H9 (cell line): ENCODE measurements around the gene NT5DC4. TPM values are rescaled to one million over a fixed set of nuclear protein-coding genes. Genes with fewer than 3 reads are reported as not detected.

Experiments
- DNase-seq: peaks from one replicate; pipeline ENCODE4 v3.0.0-alpha.2; 2017
- H2AFZ ChIP-seq: one replicate; pipeline ENCODE4 v1.6.1; 2013; ENCODE audit warnings: mild to moderate bottlenecking, low read length, control low read depth, moderate library complexity
- H2AK5ac ChIP-seq: 2 replicates; pipeline ENCODE4 v1.6.1; 2013; ENCODE audit warnings: low read length, control low read depth, mixed read lengths; ENCODE audit not compliant: insufficient read length
- H2BK120ac ChIP-seq: one replicate; pipeline ENCODE4 v1.6.1; 2013; ENCODE audit warnings: low read depth, mild to moderate bottlenecking, low read length, control low read depth, inconsistent platforms; ENCODE audit not compliant: poor library complexity, severe bottlenecking
- H2BK12ac ChIP-seq: 2 replicates; pipeline ENCODE4 v1.6.1; 2013; ENCODE audit warnings: low read length, control low read depth, mixed read lengths, low read depth; ENCODE audit not compliant: insufficient read length
- H2BK15ac ChIP-seq: 2 replicates; pipeline ENCODE4 v1.6.1; 2013; ENCODE audit warnings: low read depth, low read length, control low read depth
- H2BK20ac ChIP-seq: one replicate; pipeline ENCODE4 v1.6.1; 2013; ENCODE audit warnings: low read depth, mild to moderate bottlenecking, low read length, control low read depth, inconsistent platforms; ENCODE audit not compliant: poor library complexity, severe bottlenecking
- H2BK5ac ChIP-seq: 2 replicates; pipeline ENCODE4 v1.6.1; 2013; ENCODE audit warnings: low read length, control low read depth, mixed read lengths; ENCODE audit not compliant: insufficient read length
- H3K14ac ChIP-seq: 2 replicates; pipeline ENCODE4 v1.6.1; 2013; ENCODE audit warnings: low read length, control low read depth; ENCODE audit not compliant: insufficient read depth
- H3K18ac ChIP-seq: 2 replicates; pipeline ENCODE4 v1.6.1; 2013; ENCODE audit warnings: low read depth, mild to moderate bottlenecking, mixed read lengths, low read length, control low read depth; ENCODE audit not compliant: insufficient read length
- H3K23ac ChIP-seq: 2 replicates; pipeline ENCODE4 v1.6.1; 2013; ENCODE audit warnings: low read length, control low read depth, mixed read lengths, low read depth; ENCODE audit not compliant: insufficient read length
- H3K23me2 ChIP-seq: 2 replicates; pipeline ENCODE4 v1.6.1; 2013; ENCODE audit warnings: low read depth, mild to moderate bottlenecking, mixed read lengths, low read length, control low read depth; ENCODE audit not compliant: insufficient read length, poor library complexity, severe bottlenecking
- H3K27ac ChIP-seq: 2 replicates; pipeline ENCODE4 v1.5.1; 2013; ENCODE audit warnings: low read length, control low read depth, mixed read lengths, low read depth; ENCODE audit not compliant: insufficient read length
- H3K27me3 ChIP-seq: 2 replicates; pipeline ENCODE4 v1.6.1; 2013; ENCODE audit warnings: low read length, control low read depth, inconsistent platforms; ENCODE audit not compliant: insufficient read depth
- H3K4ac ChIP-seq: 2 replicates; pipeline ENCODE4 v1.6.1; 2013; ENCODE audit warnings: low read depth, mild to moderate bottlenecking, control low read depth, inconsistent platforms, low read length, moderate library complexity
- H3K4me1 ChIP-seq: 2 replicates; pipeline ENCODE4 v1.6.1; 2013; ENCODE audit warnings: low read length, control low read depth, inconsistent platforms; ENCODE audit not compliant: insufficient read depth
- H3K4me2 ChIP-seq: 2 replicates; pipeline ENCODE4 v1.6.1; 2013; ENCODE audit warnings: low read length, control low read depth, mixed read lengths; ENCODE audit not compliant: insufficient read length, insufficient read depth
- H3K56ac ChIP-seq: 2 replicates; pipeline ENCODE4 v1.6.1; 2013; ENCODE audit warnings: low read depth, mild to moderate bottlenecking, mixed read lengths, low read length, control low read depth; ENCODE audit not compliant: insufficient read length
- H3K79me1 ChIP-seq: 2 replicates; pipeline ENCODE4 v1.6.1; 2013; ENCODE audit warnings: low read depth, mild to moderate bottlenecking, moderate library complexity, low read length, control low read depth, inconsistent platforms; ENCODE audit not compliant: insufficient read depth, poor library complexity, severe bottlenecking
- H3K79me2 ChIP-seq: 2 replicates; pipeline ENCODE4 v1.6.1; 2013; ENCODE audit warnings: low read length, control low read depth, inconsistent platforms; ENCODE audit not compliant: insufficient read depth
- H3K9ac ChIP-seq: 2 replicates; pipeline ENCODE4 v1.6.1; 2013; ENCODE audit warnings: low read length, control low read depth, mixed read lengths; ENCODE audit not compliant: insufficient read length; ENCODE audit errors: extremely low read depth
- H3K9me3 ChIP-seq: one replicate; pipeline ENCODE4 v1.6.1; 2013; ENCODE audit warnings: low read depth, low read length, inconsistent platforms; ENCODE audit not compliant: control insufficient read depth
- H3T11ph ChIP-seq: one replicate; pipeline ENCODE4 v1.6.1; 2013; ENCODE audit warnings: mild to moderate bottlenecking, low read length, control low read depth, inconsistent platforms
- H4K20me1 ChIP-seq: one replicate; pipeline ENCODE4 v1.6.1; 2013; ENCODE audit not compliant: control insufficient read depth, insufficient read length, insufficient read depth
- H4K5ac ChIP-seq: 2 replicates; pipeline ENCODE4 v1.6.1; 2013; ENCODE audit warnings: low read depth, mild to moderate bottlenecking, mixed read lengths, low read length, control low read depth; ENCODE audit not compliant: insufficient read length
- H4K8ac ChIP-seq: replicated peaks from 2 replicates; pipeline ENCODE4 v1.6.1; 2013; ENCODE audit warnings: low read length, control low read depth, mixed read lengths, low read depth; ENCODE audit not compliant: insufficient read length
- H4K91ac ChIP-seq: 2 replicates; pipeline ENCODE4 v1.6.1; 2013; ENCODE audit warnings: low read depth, mild to moderate bottlenecking, moderate library complexity, mixed read lengths, low read length, control low read depth; ENCODE audit not compliant: insufficient read length
- H3K27ac Mint-ChIP-seq, 3 experiments: 2 replicates in 2 of 3; 3 replicates in 1 of 3; pipeline ENCODE4 v1.8.0; 2020 to 2021; ENCODE audit warnings: mixed read lengths in 3 of 3, mild to moderate bottlenecking in 1 of 3, moderate library complexity in 1 of 3
- H3K27me3 Mint-ChIP-seq: 2 replicates; pipeline ENCODE4 v1.8.0; 2021; ENCODE audit warnings: low read depth, mild to moderate bottlenecking, moderate library complexity, mixed read lengths
- H3K36me3 Mint-ChIP-seq, 3 experiments: 2 replicates in 2 of 3; 3 replicates in 1 of 3; pipeline ENCODE4 v1.8.0; 2020 to 2021; ENCODE audit warnings: low read depth in 3 of 3, mixed read lengths in 3 of 3; ENCODE audit not compliant: insufficient read depth in 1 of 3
- H3K4me1 Mint-ChIP-seq, 2 experiments: 2 replicates each; pipeline ENCODE4 v1.8.0; 2020; ENCODE audit warnings: mixed read lengths in 2 of 2
- H3K4me3 Mint-ChIP-seq, 2 experiments: 2 replicates in 1 of 2; 3 replicates in 1 of 2; pipeline ENCODE4 v1.8.0; 2020 to 2021; ENCODE audit warnings: mild to moderate bottlenecking in 2 of 2, mixed read lengths in 2 of 2, moderate library complexity in 1 of 2
- H3K9me3 Mint-ChIP-seq, 2 experiments: 2 replicates in 1 of 2; 3 replicates in 1 of 2; pipeline ENCODE4 v1.8.0; 2020; ENCODE audit warnings: mild to moderate bottlenecking in 2 of 2, mixed read lengths in 2 of 2, moderate library complexity in 1 of 2
- WGBS: extraction: QIAGEN DNeasy Blood & Tissue Kit; methylation state at CpG from one replicate; pipeline ENCODE4 v1.1.7; 2013; ENCODE audit warnings: missing lambda C conversion rate, low lambda C conversion rate, mixed read lengths; ENCODE audit not compliant: insufficient read length; ENCODE audit errors: extremely low coverage; 5-methylcytosine and 5-hydroxymethylcytosine counted together
- total RNA-seq: library from RNA; stranded (reverse); gene quantifications from 2 replicates; pipeline ENCODE4 v1.2.1, GENCODE V29; 2021
- TF ChIP-seq, protein P1 (sequence below): fragments of 200-600 bp; sonication (generic); conservative IDR thresholded peaks from 3 replicates; pipeline ENCODE4 v1.8.0; 2021; ENCODE audit warnings: antibody characterized with exemption, mild to moderate bottlenecking

NT5DC4 gene
- total RNA-seq, 1 experiment from 2014 or later, result not detected

DNA sequence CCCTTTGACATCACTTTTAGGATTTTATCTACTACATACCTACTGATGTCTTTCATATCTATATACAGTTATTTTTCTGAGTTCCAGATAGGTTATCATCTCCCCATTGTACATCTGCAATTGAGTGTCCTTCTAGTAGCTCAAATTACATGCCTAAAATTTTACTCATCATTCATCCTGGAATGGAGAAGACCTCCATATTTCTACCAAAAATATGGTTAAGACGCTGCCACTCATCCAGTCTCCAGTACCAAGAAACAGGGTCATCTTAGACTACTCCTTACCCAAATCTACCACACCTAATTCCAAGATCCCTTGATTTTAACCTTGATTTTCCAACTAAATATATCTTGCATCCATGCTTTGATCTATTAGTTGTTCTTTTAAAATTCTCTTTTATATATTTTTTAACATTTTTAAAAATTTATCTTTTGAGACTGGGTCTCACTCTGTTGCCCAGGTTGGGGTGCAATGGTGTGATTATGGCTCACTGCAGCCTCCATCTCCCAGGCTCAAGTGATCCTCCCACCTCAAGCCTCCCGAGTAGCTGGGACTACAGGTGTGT lies 52.2 kb downstream of the NT5DC4 start:
- H3K27me3 Mint-ChIP-seq, result no peaks in the 10 kb centered on the region
- Histone ChIP-seq H3K79me1 (no peaks in the 10 kb centered on the region), H3K23me2 (no peaks in the 10 kb centered on the region), H2BK12ac (no peak overlapping the region), H3K9me3 (no peaks in the 10 kb centered on the region), H3K4ac (no peak overlapping the region), H4K8ac (no peak overlapping the region), H3K18ac (no peak overlapping the region), H3K9ac (no peak overlapping the region), H2BK120ac (no peak overlapping the region), H2BK20ac (no peak overlapping the region), H4K20me1 (no peaks in the 10 kb centered on the region), H3T11ph (no peak overlapping the region), H3K56ac (no peak overlapping the region), H3K27me3 (no peaks in the 10 kb centered on the region), H4K91ac (no peak overlapping the region), H4K5ac (no peak overlapping the region), H3K27ac (no peak overlapping the region), H3K4me1 (no peaks in the 10 kb centered on the region), H2BK5ac (no peak overlapping the region), H3K14ac (no peak overlapping the region), H2AK5ac (no peak overlapping the region), H2AFZ (no peak overlapping the region), H2BK15ac (no peak overlapping the region), H3K79me2 (no peaks in the 10 kb centered on the region), H3K4me2 (no peak overlapping the region), H3K23ac (no peak overlapping the region)
- TF ChIP-seq, protein P1, sequence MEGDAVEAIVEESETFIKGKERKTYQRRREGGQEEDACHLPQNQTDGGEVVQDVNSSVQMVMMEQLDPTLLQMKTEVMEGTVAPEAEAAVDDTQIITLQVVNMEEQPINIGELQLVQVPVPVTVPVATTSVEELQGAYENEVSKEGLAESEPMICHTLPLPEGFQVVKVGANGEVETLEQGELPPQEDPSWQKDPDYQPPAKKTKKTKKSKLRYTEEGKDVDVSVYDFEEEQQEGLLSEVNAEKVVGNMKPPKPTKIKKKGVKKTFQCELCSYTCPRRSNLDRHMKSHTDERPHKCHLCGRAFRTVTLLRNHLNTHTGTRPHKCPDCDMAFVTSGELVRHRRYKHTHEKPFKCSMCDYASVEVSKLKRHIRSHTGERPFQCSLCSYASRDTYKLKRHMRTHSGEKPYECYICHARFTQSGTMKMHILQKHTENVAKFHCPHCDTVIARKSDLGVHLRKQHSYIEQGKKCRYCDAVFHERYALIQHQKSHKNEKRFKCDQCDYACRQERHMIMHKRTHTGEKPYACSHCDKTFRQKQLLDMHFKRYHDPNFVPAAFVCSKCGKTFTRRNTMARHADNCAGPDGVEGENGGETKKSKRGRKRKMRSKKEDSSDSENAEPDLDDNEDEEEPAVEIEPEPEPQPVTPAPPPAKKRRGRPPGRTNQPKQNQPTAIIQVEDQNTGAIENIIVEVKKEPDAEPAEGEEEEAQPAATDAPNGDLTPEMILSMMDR, result no peak
- H3K27ac Mint-ChIP-seq, result no peak overlapping the region
- no peaks in the 10 kb centered on the region for H3K9me3 Mint-ChIP-seq
- WGBS, result no CpG with 5 or more reads among the region's 2 CpGs
- H3K4me1 Mint-ChIP-seq, result peaks cover 8 to 10% of the 10 kb centered on the region in 2 experiments; a peak in 3 of 4 replicates
- no peak overlapping the region for H3K4me3 Mint-ChIP-seq
- peaks cover 0 to 10% (median 0%) of the 10 kb centered on the region in 3 experiments; a peak in 1 of 7 replicates for H3K36me3 Mint-ChIP-seq
- DNase-seq, result no peak
